ENCODE results near the gene ZBTB40.

Gene ZBTB40

GRCh38 chr1:22434717-22435116 is 16.9 kb upstream of the ZBTB40 start:
- no peak for DNase-seq (ENCODE audit: low read depth)

- no peak for DNase-seq (ENCODE audit: low read depth)
Observed at GRCh38 chr1:22436948-22437347, 14.7 kb upstream of the ZBTB40 start.

GRCh38 chr1:22437573-22437972 is 14.1 kb upstream of the ZBTB40 start:
- peak; percentile 35 for DNase-seq (ENCODE audit: low read depth)

DNA sequence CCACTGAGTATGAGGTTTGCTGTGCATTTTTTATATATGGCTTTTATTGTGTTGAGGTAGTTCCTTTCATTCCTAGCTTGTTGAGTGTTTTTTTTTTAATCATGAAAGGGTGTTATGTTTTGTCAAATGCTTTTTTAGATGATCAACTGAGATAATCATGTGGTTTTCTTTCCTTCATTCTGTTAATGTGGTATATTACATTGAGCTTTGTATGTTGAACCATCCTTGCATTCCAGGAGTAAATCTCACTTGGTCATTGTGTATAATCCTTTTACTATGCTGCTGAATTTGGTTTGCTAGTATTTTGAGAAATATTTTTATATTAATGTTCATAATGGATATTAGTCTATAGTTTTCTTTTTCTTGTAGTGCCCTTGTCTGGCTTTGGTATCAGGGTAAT is 11.1 kb upstream of the ZBTB40 start:
- DNase-seq (ENCODE audit: low read depth) = no peak

DNA sequence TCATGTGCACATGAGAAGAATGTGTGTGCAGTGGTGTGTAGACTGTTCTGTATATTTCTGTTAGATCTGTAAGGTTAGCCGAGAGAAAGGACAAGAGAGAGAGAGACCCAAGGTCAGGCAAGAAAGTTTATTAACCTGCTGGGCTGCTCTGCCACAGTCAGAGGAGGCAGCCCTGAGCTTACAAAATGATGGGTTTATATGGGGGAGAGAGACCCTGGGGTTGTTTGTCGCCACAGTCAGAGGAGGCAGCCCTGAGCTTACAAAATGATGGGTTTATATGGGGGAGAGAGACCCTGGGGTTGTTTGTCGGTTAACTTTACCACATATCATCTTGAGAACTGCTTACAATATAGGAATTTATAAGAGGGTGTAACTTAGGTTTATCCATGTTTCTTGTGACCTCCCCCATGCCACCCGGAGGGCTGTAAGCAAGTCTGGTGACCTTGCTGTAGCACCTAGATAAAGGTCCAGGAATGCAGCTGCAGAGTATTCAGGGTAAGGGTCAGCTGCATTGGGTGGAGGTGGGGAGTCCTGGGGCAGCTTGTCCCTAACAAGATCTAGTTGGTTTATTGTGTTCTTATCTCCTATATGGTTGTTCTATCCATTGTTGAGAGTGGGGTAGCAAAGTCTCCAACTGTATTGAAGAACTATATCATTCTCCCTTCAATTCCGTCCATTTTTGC is 9.3 kb upstream of the ZBTB40 start:
- no peak for DNase-seq (ENCODE audit: low read depth)

DNA sequence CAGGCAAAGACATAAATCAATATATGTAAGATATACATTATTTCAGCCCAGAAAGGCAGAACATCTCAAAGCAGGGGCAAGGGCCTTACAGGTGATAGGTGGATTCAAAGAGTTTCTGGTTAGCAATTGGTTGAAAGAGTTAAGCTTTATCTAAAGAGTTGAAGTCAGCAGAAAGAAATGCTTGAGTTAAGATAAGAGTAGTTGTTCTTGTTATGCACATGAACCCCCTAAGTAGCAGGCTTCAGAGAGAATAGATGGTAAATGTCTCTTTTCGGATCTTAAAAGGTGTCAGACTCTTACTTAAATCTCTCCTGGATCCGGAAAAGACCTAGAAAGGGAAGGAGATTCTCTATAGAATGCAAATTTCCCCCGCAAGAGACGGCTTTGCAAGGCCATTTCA is 8.3 kb upstream of the ZBTB40 start:
- peak; percentile 14 for DNase-seq (ENCODE audit: low read depth)

DNA sequence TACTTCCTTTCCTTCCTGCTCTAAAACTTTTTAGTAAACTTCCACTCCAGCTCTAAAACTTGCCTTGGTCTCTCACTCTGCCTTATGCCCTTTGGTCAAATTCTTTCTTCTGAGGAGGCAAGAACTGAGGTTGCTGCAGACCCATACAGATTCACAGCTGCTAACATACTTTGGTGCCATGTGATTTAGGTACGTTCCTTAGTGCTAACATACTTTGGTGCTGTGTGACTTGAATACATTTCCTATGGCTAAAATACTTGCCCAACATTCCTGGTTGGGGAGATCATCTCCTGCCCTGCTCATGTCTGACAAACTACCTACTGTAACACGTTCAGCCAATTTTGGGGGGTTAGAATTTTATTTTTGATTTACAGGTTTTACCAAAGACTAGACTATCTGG is 6.8 kb upstream of the ZBTB40 start:
- no peak for DNase-seq (ENCODE audit: low read depth)

GRCh38 chr1:22447621-22448111 is 4.0 kb upstream of the ZBTB40 start:
- DNase-seq (ENCODE audit: low read depth) = peak; percentile 78

DNA sequence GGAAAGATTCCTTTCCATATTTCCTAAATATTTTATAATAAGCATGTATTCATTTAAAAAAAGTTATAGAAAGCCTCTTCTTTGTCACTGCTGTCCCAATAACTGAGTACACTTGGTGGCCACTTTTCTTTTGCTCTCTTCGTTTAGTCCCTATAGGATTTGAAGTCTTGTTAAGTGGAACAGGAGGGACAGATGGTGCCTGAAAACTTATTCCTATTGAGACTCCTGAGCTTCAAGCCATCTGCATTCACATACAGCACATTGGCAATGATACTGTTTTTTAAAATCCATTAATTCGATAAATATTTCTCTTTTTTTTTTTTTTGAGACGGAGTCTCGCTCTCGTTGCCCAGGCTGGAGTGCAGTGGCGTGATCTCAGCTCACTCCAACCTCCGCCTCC is 2.0 kb upstream of the ZBTB40 start:
- DNase-seq (ENCODE audit: low read depth) = no peak

DNA sequence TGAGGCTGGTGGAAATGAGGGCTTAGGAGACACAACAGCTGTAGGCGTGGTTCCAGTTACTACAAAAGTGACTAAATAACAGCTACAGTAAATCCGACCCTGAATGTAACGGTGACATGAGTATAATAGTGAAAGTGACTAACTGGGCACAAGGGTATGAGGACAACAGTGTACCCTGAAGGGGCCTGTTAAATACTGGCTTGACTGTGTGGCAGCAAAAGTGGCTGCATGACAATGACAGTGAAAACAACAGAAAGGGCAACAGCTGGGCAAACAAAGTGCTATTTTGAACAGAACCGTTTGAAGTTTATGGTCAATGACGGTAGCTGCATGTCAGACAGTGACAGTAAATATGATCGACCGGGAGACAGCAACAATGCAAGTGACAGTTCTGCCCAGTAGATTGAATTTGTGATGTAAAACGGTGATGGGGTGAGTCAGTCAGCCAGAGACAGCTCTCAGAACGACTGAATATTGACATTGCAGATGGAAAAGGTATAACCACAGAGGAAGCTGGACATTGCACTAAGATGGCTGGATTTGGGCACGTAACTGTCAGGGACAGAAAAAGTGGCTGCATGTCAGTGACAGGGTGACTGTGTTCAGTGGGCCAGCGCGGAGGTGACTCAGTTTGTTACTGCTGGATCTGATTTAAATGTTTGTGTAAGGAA is 1.2 kb upstream of the ZBTB40 start:
- DNase-seq (ENCODE audit: low read depth) = no peak

DNA sequence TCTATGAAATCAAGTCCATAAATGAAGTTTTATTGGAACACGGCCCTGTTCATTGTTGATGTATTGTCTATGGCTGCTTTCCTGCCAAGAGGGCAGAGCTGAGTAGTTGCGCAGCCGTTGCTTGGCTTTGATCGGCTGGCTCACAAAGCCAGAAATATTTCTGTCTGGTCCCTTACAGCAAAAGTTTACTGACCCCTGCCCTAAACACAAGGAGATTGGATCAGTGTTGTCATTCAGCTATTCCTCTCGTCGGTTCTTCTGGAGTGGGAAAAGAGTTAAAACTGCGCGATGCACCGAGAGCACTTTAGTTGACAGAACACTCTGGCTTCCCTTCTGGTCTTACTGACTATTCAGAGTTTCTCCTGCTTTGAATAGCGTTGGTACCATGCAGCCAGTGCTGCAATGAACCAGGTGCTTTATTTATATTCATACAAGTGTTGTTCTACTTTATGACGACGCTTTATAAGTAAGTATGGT is 868 bp downstream of the ZBTB40 start:
- DNase-seq (ENCODE audit: low read depth) = peak; percentile 47

GRCh38 chr1:22453181-22453580 is 1.5 kb downstream of the ZBTB40 start:
- DNase-seq (ENCODE audit: low read depth) = no peak

- DNase-seq (ENCODE audit: low read depth) = no peak
Observed at GRCh38 chr1:22454476-22455056, 2.9 kb downstream of the ZBTB40 start.

DNA sequence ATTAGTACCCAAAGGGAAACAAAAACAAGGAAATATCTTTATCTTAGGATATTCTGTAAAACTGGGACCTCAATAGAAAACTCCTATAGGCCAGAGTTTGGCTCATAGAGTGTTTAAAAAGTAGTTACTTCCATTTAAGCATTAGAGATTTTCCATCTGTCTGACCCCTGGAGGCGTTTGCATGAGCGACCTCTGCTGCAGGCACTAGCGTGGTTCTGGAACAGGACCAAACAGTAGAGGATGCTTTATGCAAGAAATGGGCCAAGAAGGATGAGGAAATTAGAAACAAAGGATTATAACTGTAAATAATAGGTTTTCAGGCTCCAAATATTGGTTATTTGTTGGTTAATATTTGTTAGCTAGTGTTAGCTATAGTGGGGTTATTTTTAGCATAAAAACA is 5.7 kb downstream of the ZBTB40 start:
- peak; percentile 13 for DNase-seq (ENCODE audit: low read depth)

- no peak for DNase-seq (ENCODE audit: low read depth)
Observed at GRCh38 chr1:22457836-22458235, 6.2 kb downstream of the ZBTB40 start.

DNA sequence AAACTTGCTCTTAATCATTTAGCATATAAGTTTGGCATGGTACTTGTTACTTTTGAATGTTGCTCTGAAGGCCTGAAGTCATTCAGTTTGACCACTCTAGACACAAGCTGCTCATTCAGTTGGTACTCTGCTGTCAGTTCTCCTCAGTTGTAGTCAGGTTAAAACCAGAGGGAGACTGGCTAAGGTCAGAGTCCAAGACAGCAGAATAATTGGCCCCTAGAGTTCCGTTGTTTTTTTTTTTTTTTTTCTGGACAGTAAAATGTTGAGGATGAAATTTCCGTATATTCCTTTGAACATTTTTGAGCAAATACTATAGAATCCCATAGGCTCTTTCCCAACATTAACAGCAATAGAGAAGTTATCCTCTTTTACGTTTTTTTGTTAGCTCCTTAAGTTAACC is 9.4 kb downstream of the ZBTB40 start:
- DNase-seq (ENCODE audit: low read depth) = no peak

DNA sequence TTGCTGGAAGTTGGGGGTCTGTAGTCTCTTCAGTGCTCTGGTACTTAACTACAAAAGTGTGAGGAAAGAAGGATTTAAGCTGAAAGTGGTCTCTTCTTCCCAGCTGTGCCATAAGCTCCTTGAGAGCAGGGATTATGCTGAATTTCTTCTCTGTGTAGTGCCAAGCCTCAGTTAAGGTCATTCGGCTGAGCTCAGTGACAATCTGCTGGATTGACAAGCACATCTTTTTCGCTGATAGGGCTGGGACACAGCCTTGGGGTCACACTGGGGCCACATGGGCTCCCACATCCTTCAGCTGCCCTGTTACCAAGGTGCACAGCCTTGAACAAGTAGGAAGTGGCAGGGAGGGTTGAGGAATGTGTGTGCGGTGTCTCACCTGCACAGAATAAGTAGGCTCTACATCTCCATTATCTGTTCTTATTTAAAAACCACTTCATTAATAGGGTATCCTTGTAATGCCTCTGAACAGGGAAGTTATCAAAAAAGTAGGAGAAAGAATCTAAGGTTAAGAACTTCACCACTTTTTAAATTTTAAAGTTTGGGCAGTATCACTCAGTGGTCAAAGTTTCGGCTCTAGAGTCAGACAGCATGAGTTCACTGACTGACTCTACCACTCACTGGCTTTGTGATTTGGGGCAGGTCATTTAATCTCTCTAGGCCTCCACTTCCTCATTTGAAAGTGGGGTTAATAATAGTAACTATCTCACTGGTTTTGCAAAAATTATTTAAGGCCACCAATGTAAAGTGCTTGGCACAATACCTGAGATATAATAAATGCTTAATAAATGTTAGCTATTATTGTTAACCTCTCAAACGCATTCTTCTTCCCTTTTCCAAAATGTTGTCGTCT is 10.3 kb downstream of the ZBTB40 start:
- no peak for DNase-seq (ENCODE audit: low read depth)

GRCh38 chr1:22462928-22463327 is 11.3 kb downstream of the ZBTB40 start:
- DNase-seq (ENCODE audit: low read depth) = no peak

DNA sequence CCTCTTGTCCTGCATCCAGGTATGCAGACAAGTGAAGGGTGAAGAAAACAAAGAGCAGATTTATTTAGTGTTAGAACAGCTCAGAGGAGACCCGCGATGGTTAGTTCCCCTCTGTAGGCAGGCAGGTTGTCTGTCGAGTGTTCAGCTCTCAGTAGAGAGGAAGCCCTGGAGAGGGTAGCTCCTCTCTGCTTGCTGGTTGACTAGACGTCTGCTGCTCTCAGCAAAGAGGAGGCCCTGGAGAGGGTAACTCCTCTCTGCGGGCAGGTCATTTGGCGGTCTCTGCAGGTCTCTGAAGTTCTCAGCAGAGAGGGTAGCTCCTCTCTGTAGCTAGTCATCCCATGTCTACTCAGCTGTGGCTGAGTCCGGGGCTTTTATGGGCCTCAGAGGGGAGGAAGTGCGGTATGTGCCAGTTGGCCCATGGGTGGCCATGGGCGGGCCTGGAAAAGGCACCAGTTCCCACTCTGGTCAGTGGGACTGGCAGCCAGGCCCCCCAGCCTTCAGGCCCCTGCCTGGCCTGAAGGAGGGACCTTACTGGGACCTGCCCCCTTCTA is 13.4 kb downstream of the ZBTB40 start:
- DNase-seq (ENCODE audit: low read depth) = no peak

DNA sequence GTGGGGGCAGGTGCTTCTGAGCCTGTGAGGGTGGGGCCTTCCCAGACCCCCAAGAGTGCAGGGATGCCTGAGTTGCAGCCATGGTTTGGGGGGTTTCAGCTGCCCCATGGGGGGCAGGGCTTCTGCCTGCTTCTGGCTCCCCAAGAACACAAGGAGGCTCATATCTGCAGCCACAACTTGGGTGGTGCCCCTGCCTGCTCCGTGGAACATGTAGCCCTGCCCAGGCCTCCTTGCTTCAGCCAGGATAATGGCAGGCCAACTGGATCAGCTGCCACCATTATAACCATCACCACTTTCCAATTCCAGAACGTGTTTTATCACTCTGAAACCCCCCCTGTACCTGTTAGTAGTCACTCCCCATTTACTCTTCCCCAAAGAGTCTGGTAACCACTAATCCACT is 14.0 kb downstream of the ZBTB40 start:
- no peak for DNase-seq (ENCODE audit: low read depth)

DNA sequence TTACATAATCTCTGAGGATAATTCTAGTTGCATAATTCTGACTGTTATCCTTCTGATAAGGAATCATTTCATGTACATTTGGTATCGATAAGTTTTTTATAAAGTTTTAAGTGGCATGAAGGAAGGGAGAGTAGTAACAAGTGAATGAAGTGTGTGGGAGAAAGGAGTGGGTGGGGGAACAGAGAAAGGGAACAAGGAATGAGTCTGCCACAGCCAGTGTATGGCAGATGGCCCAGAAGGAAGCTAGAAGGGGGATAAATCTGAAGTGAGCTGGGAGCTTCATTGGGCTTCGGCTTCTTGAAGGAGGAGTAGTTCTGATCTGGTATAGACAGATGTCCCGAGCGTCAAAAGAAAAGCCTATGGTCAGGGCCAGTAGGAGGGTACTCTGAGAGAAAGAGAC is 18.6 kb downstream of the ZBTB40 start:
- DNase-seq (ENCODE audit: low read depth) = no peak

DNA sequence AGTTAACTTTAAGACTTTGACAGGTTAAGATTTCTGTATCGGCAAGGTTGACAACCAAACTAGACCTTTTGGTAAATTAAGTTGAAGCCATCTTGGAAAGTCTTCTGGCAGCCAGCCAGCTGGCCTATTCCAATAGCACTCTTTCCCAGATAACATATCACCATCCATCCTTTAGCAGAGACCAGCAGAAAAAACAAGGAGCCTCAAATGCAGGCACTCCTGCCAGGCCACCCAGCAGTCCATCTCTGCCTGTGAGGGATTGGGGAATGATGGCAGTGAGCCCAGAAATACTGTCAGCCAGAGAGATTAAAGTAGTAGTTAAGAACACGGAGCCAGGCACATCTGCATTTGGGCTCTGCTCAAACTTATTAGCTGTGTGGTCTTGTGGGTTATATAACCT is 19.4 kb downstream of the ZBTB40 start:
- peak; percentile 96 for DNase-seq (ENCODE audit: low read depth)
